DND-41 (cell line): ENCODE measurements around the gene ETV4.

Experiments
- ATAC-seq: fragments of 200-7000 bp; cut with Tn5 transposase; 3 replicates; pipeline ENCODE4 v1.9.1; 2021; ENCODE audit warnings: low read depth; ENCODE audit not compliant: insufficient read depth
- DNase-seq: peaks from one replicate; pipeline ENCODE4 v3.0.0-alpha.2; 2020
- H2AFZ ChIP-seq: 2 replicates; pipeline ENCODE4 v1.6.0; 2012; ENCODE audit warnings: low read depth, low read length
- H3K27ac ChIP-seq: 2 replicates; pipeline ENCODE4 v1.5.1; 2012; ENCODE audit warnings: low read length, inconsistent platforms
- H3K27me3 ChIP-seq: fragments of 200-600 bp; sonication (generic); 2 replicates; pipeline ENCODE4 v1.6.0; 2012; ENCODE audit warnings: low read length, mild to moderate bottlenecking, inconsistent platforms; ENCODE audit not compliant: insufficient read depth, poor library complexity
- H3K36me3 ChIP-seq: 2 replicates; pipeline ENCODE4 v1.5.1; 2012; ENCODE audit warnings: low read length, inconsistent platforms; ENCODE audit not compliant: insufficient read depth
- H3K4me1 ChIP-seq: 2 replicates; pipeline ENCODE4 v1.5.1; 2012; ENCODE audit warnings: mild to moderate bottlenecking, low read length; ENCODE audit not compliant: insufficient read depth
- H3K4me2 ChIP-seq: 2 replicates; pipeline ENCODE4 v1.6.0; 2012; ENCODE audit warnings: mild to moderate bottlenecking, moderate library complexity, low read length, inconsistent platforms; ENCODE audit not compliant: insufficient read depth
- H3K4me3 ChIP-seq, 2 experiments: fragments of 200-600 bp in 1 of 2; shearing (Covaris generic) in 1 of 2; 2 replicates each; pipeline ENCODE4 v1.5.1; 2012 to 2016; ENCODE audit warnings: inconsistent platforms in 2 of 2, low read length in 2 of 2, mild to moderate bottlenecking in 2 of 2, low read depth in 1 of 2, moderate library complexity in 1 of 2
- H3K79me2 ChIP-seq: 2 replicates; pipeline ENCODE4 v1.6.0; 2012; ENCODE audit warnings: low read length, inconsistent platforms; ENCODE audit not compliant: insufficient read depth
- H3K9ac ChIP-seq: 2 replicates; pipeline ENCODE4 v1.6.0; 2012; ENCODE audit warnings: low read depth, mild to moderate bottlenecking, inconsistent platforms, low read length, moderate library complexity
- H3K9me3 ChIP-seq: 2 replicates; pipeline ENCODE4 v1.5.1; 2012; ENCODE audit warnings: low read length, moderate library complexity, mild to moderate bottlenecking, inconsistent platforms; ENCODE audit not compliant: insufficient read depth, severe bottlenecking
- H4K20me1 ChIP-seq: 2 replicates; pipeline ENCODE4 v1.6.0; 2012; ENCODE audit warnings: low read length; ENCODE audit not compliant: insufficient read depth
- CTCF ChIP-seq: IDR thresholded peaks from 2 replicates; pipeline ENCODE4 v1.5.1; 2012; ENCODE audit warnings: borderline replicate concordance, low read length, moderate library complexity, mild to moderate bottlenecking; ENCODE audit not compliant: poor library complexity, severe bottlenecking; ENCODE audit errors: extremely low read depth
- EZH2 ChIP-seq: IDR thresholded peaks from 3 replicates; pipeline ENCODE4 v1.6.1; 2012; ENCODE audit warnings: borderline replicate concordance, low read depth, mild to moderate bottlenecking, moderate library complexity, low read length, inconsistent platforms; ENCODE audit not compliant: severe bottlenecking

ETV4 gene

DNA sequence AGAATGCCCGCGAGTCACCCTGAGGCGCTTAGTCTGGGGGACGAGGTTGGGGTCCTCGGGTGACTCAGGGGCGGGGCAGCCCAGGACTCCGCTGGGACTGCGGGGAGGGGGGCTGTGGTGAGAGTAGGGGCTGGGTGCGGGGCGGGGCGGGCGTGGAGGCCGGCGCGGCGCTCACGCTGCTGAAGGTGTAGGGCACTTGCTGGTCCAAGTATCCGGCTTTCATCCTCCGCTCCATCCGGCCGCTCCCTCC lies 832 bp downstream of the ETV4 start:
- peak overlapping the region; percentile 24 to 61; a peak in 3 of 4 replicates for H3K4me3 ChIP-seq
- H3K36me3 ChIP-seq: no peaks in the 10 kb centered on the region
- peak overlapping the region; percentile 78 for H2AFZ ChIP-seq
- peaks cover 24% of the 10 kb centered on the region for H3K4me1 ChIP-seq
- no peak overlapping the region for H3K27ac ChIP-seq
- H3K27me3 ChIP-seq: peaks cover 5% of the 10 kb centered on the region
- peak overlapping the region; percentile 75 for H3K9ac ChIP-seq
- H3K4me2 ChIP-seq: peak overlapping the region; percentile 94
- H3K9me3 ChIP-seq: no peaks in the 10 kb centered on the region
- DNase-seq (peak; percentile 31), ATAC-seq (no peak)
- TF ChIP-seq CTCF: no peak
- TF ChIP-seq EZH2: no peak
- H4K20me1 ChIP-seq: no peaks in the 10 kb centered on the region
- no peaks in the 10 kb centered on the region for H3K79me2 ChIP-seq

- H4K20me1 ChIP-seq: no peaks in the 10 kb centered on the region
- no peak overlapping the region for H3K27ac ChIP-seq
- no peaks in the 10 kb centered on the region for H3K79me2 ChIP-seq
- H3K27me3 ChIP-seq: no peaks in the 10 kb centered on the region
- H3K36me3 ChIP-seq: no peaks in the 10 kb centered on the region
- no peak overlapping the region for H2AFZ ChIP-seq
- ATAC-seq (no peak), DNase-seq (peak; percentile 21)
- H3K9ac ChIP-seq: no peak overlapping the region
- no peaks in the 10 kb centered on the region for H3K9me3 ChIP-seq
- no peak for TF ChIP-seq EZH2
- TF ChIP-seq CTCF: no peak
- H3K4me1 ChIP-seq: peaks cover 24% of the 10 kb centered on the region
- no peak overlapping the region for H3K4me2 ChIP-seq
- no peak overlapping the region for H3K4me3 ChIP-seq
Measured at GRCh38 chr17:43543771-43544575, 2.2 kb downstream of the ETV4 start.

GRCh38 chr17:43543300-43543699 lies 2.8 kb downstream of the ETV4 start:
- TF ChIP-seq CTCF: no peak
- TF ChIP-seq EZH2: no peak
- no peaks in the 10 kb centered on the region for H3K27me3 ChIP-seq
- no peak overlapping the region for H3K9ac ChIP-seq
- H4K20me1 ChIP-seq: no peaks in the 10 kb centered on the region
- H3K79me2 ChIP-seq: no peaks in the 10 kb centered on the region
- H3K36me3 ChIP-seq: no peaks in the 10 kb centered on the region
- H3K4me2 ChIP-seq: no peak overlapping the region
- H3K4me3 ChIP-seq: no peak overlapping the region
- DNase-seq (no peak), ATAC-seq (no peak)
- no peaks in the 10 kb centered on the region for H3K9me3 ChIP-seq
- peaks cover 24% of the 10 kb centered on the region for H3K4me1 ChIP-seq
- H2AFZ ChIP-seq: no peak overlapping the region
- no peak overlapping the region for H3K27ac ChIP-seq
